IMR-90 (cell line): ENCODE measurements around the gene SRSF7.

Source experiments
- BHLHE40 ChIP-seq: fragments of 150-350 bp; IDR thresholded peaks from 2 replicates; pipeline ENCODE4 v1.6.1; 2016; ENCODE audit warnings: mild to moderate bottlenecking, low read depth, low read length
- CEBPB ChIP-seq: IDR thresholded peaks from 2 replicates; pipeline ENCODE4 v1.6.1; 2012; ENCODE audit warnings: low read depth, low read length, improper control_type of control experiment
- FOS ChIP-seq: fragments of 150-350 bp; IDR thresholded peaks from 2 replicates; pipeline ENCODE4 v1.6.1; 2016; ENCODE audit warnings: low read depth, low read length
- POLR2A ChIP-seq: IDR thresholded peaks from 2 replicates; pipeline ENCODE4 v1.6.1; 2012; ENCODE audit warnings: mild to moderate bottlenecking, low read depth, low read length
- RAD21 ChIP-seq: IDR thresholded peaks from 2 replicates; pipeline ENCODE4 v1.6.1; 2012; ENCODE audit warnings: low read length, improper control_type of control experiment
- SMC3 ChIP-seq: fragments of 150-350 bp; IDR thresholded peaks from 2 replicates; pipeline ENCODE4 v1.6.1; 2016; ENCODE audit warnings: low read depth, mild to moderate bottlenecking, antibody characterized with exemption, low read length, moderate library complexity
- USF2 ChIP-seq: fragments of 150-350 bp; IDR thresholded peaks from 2 replicates; pipeline ENCODE4 v1.6.1; 2017; ENCODE audit warnings: mild to moderate bottlenecking, antibody characterized with exemption, low read length, low read depth
- TF ChIP-seq, protein P1 (sequence below): conservative IDR thresholded peaks from 2 replicates; pipeline ENCODE4 v1.5.1; 2012; ENCODE audit warnings: mild to moderate bottlenecking, low read depth, low read length, improper control_type of control experiment

DNA sequence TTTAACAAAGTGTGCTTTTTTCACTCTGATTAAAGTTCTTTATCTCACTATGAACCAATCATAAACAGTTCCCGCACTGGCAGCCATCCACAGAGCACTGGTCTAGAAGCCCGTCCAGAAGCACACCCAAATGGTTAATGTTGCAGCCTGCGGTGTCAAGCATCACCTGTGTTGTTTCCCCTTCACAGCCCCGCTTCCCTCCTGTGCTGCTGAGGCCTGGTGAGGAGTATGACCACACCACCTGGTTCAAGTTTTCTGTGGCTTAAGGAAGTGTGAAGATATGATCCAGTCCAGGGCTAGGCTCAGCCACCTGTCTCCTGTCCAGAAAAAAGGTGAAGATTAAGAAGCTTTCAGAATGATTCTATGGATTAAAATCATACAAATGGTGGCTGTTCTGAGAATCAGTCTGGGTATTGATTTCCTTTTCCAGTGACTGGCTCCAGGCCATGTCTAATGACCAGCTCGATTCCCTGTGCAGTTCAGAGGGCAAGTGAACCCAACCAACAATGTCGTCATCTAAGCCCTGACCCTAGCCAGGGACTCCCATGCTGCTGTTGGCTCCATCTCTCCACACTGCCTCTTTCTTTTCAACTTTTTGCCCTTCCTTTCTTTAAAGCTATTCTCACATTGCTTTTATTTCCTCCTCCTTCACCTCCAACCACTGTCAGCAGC, 17.7 kb downstream of the SRSF7 start:
- TF ChIP-seq SMC3 (no peak), POLR2A (no peak), USF2 (no peak), RAD21 (no peak), BHLHE40 (no peak), CEBPB (no peak), FOS (no peak)
- TF ChIP-seq, protein P1, sequence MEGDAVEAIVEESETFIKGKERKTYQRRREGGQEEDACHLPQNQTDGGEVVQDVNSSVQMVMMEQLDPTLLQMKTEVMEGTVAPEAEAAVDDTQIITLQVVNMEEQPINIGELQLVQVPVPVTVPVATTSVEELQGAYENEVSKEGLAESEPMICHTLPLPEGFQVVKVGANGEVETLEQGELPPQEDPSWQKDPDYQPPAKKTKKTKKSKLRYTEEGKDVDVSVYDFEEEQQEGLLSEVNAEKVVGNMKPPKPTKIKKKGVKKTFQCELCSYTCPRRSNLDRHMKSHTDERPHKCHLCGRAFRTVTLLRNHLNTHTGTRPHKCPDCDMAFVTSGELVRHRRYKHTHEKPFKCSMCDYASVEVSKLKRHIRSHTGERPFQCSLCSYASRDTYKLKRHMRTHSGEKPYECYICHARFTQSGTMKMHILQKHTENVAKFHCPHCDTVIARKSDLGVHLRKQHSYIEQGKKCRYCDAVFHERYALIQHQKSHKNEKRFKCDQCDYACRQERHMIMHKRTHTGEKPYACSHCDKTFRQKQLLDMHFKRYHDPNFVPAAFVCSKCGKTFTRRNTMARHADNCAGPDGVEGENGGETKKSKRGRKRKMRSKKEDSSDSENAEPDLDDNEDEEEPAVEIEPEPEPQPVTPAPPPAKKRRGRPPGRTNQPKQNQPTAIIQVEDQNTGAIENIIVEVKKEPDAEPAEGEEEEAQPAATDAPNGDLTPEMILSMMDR = no peak
